Esophagus (tissue), 2 donors: ENCODE measurements around the gene PRSS36. TPM values are rescaled to one million over a fixed set of nuclear protein-coding genes. Genes with fewer than 3 reads are reported as not detected.

Experiments used
- H3K27ac ChIP-seq, 2 donors: one replicate each; pipeline ENCODE4 v1.5.1; 2013; ENCODE audit warnings: low read depth in 2 of 2, mild to moderate bottlenecking in 2 of 2, inconsistent platforms in 1 of 2, low read length in 1 of 2, moderate library complexity in 1 of 2
- H3K27me3 ChIP-seq, 2 donors: one replicate each; pipeline ENCODE4 v1.6.1; 2013; ENCODE audit warnings: low read length in 2 of 2, control low read depth in 1 of 2, mild to moderate bottlenecking in 1 of 2; ENCODE audit not compliant: insufficient read depth in 2 of 2, control insufficient read depth in 1 of 2
- H3K36me3 ChIP-seq, 2 donors: one replicate each; pipeline ENCODE4 v1.6.1; 2013; ENCODE audit warnings: low read length in 1 of 2; ENCODE audit not compliant: control insufficient read depth in 2 of 2, insufficient read depth in 2 of 2
- H3K4me1 ChIP-seq, 2 donors: one replicate each; pipeline ENCODE4 v1.6.1; 2013; ENCODE audit warnings: low read length in 1 of 2; ENCODE audit not compliant: control insufficient read depth in 2 of 2, insufficient read depth in 2 of 2
- H3K4me3 ChIP-seq, 2 donors: one replicate each; pipeline ENCODE4 v1.5.1; 2013; ENCODE audit warnings: low read length in 2 of 2, mild to moderate bottlenecking in 2 of 2, low read depth in 1 of 2, moderate library complexity in 1 of 2
- H3K9me3 ChIP-seq, 2 donors: one replicate each; pipeline ENCODE4 v1.6.1; 2013; ENCODE audit warnings: mild to moderate bottlenecking in 2 of 2, low read depth in 1 of 2, low read length in 1 of 2, moderate library complexity in 1 of 2; ENCODE audit not compliant: control insufficient read depth in 2 of 2, insufficient read depth in 1 of 2
- WGBS, 2 donors: extraction: QIAGEN DNeasy Blood & Tissue Kit; methylation state at CpG; one replicate each; pipeline ENCODE4 v1.1.7; 2013; 5-methylcytosine and 5-hydroxymethylcytosine counted together
- polyA plus RNA-seq, 2 donors: library from polyadenylated mRNA; stranded (reverse); fragments of 200-250 nt; gene quantifications; one replicate each; pipeline ENCODE4 v1.2.3, GENCODE V29; 2013
- donor health status: healthy with polysubstance abuse.
- donor health status: Bipolar disorder and iron deficiency.

PRSS36 gene
- polyA plus RNA-seq, 2 donors, result 1.7 to 2.4 TPM

DNA sequence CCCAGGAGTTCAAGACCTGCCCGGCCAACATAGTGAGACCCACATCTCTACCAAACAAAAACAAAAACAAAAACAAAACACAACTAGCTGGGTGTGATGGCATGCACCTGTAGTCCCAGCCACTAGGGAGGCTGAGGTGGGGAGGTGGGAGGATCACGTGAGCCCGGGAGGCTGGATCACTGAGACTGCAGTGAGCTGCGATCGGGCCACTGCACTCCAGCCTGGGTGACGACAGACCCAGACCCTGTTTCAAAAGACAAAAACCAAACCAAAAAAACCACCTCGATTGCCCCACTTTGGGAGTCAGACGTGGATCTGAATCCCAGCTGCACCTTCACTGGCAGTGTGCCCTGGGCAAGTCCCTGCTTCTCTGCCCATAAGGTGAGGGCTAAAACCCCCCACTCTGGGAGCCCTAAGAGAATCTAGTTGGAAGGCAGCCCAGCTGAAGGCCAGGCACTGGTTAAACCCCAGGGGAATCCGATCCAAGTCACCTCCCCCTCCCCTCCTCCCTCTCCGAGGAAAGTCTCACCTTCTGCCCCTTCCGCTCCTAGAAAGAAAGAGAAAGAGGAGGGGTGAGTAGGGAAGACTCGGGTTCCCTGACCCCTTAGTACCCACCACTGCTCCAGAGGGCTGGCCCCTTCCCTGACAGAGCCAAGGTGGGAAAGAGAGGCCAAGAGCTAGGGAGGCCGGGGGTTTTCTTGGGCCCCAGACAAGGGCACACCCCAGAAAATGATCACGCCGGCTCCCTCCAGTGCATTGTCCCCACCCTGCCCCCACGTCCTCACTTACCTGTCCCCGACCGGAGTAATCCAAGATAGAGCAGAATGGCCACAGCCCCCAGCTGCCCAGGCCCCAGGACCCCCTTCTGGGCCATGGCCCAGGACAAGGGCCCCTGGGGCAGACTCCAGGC lies 15.0 kb downstream of the PRSS36 start:
- no peaks in the 10 kb centered on the region for H3K9me3 ChIP-seq
- peak overlapping the region; percentile 90 to 92 for H3K27ac ChIP-seq
- peak overlapping the region; percentile 74 to 84 for H3K4me3 ChIP-seq
- peaks cover 4 to 44% of the 10 kb centered on the region in 2 donors for H3K4me1 ChIP-seq
- WGBS, 2 donors, result 23 to 26% methylated on average over 18 of the region's 18 CpGs
- H3K36me3 ChIP-seq, result peaks cover 0 to 26% of the 10 kb centered on the region in 2 donors
- H3K27me3 ChIP-seq, result no peaks in the 10 kb centered on the region

- no peaks in the 10 kb centered on the region for H3K27me3 ChIP-seq
- peak overlapping the region in 1 of 2 donors; percentile 92 for H3K27ac ChIP-seq
- H3K36me3 ChIP-seq, result peaks cover 0 to 26% of the 10 kb centered on the region in 2 donors
- 25 to 29% methylated on average over 5 of the region's 5 CpGs for WGBS, 2 donors
- H3K4me3 ChIP-seq, result peak overlapping the region; percentile 74 to 84
- H3K9me3 ChIP-seq, result no peaks in the 10 kb centered on the region
- peaks cover 7 to 49% of the 10 kb centered on the region in 2 donors for H3K4me1 ChIP-seq
Observed at GRCh38 chr16:31134091-31134571, 15.7 kb downstream of the PRSS36 start.

GRCh38 chr16:31133046-31133501 lies 16.8 kb downstream of the PRSS36 start:
- 72 to 81% methylated on average over 5 to 6 of the region's 6 CpGs for WGBS, 2 donors
- H3K9me3 ChIP-seq, result no peaks in the 10 kb centered on the region
- H3K4me1 ChIP-seq, result peaks cover 8 to 44% of the 10 kb centered on the region in 2 donors
- H3K27ac ChIP-seq, result peak overlapping the region; percentile 19 to 92
- peak overlapping the region; percentile 74 to 84 for H3K4me3 ChIP-seq
- H3K36me3 ChIP-seq, result peaks cover 0 to 26% of the 10 kb centered on the region in 2 donors
- H3K27me3 ChIP-seq, result no peaks in the 10 kb centered on the region

- Histone ChIP-seq H3K36me3 (peaks cover 3 to 31% of the 10 kb centered on the region in 2 donors), H3K9me3 (no peaks in the 10 kb centered on the region), H3K4me1 (peaks cover 8 to 44% of the 10 kb centered on the region in 2 donors), H3K27ac (peak overlapping the region; percentile 92 to 93), H3K27me3 (no peaks in the 10 kb centered on the region), H3K4me3 (peak overlapping the region; percentile 5 to 39)
- WGBS, 2 donors, result 56 to 70% methylated on average over 20 of the region's 20 CpGs
Observed at GRCh38 chr16:31132303-31132979, 17.4 kb downstream of the PRSS36 start.

DNA sequence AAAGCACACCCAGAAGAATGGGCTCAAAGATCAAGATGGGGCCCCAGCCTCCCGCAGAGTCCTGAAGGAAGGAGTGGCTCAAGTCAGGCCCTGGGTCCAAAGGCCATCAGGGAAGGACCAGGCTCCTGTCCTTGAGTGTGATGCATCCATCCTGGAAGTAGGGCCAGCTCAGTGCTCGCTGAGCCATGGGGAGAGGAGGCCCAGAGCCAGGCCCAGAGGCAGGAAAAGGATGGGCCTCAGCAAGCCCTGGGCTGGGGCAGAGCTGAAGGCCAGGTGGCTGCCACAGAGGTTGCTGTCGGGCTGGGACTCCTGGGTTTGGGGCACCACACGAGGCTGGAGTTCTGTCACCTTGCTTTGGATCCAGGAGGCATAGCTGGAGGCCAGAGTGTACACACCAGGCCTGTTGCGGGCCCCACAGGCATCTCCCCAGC lies 18.0 kb downstream of the PRSS36 start:
- Histone ChIP-seq H3K27ac (peak overlapping the region; percentile 92 to 93), H3K27me3 (no peaks in the 10 kb centered on the region), H3K4me3 (peak overlapping the region; percentile 15 to 39), H3K36me3 (peaks cover 6 to 36% of the 10 kb centered on the region in 2 donors), H3K4me1 (peaks cover 8 to 44% of the 10 kb centered on the region in 2 donors), H3K9me3 (no peaks in the 10 kb centered on the region)
- WGBS, 2 donors, result 46 to 49% methylated on average over 5 of the region's 5 CpGs

DNA sequence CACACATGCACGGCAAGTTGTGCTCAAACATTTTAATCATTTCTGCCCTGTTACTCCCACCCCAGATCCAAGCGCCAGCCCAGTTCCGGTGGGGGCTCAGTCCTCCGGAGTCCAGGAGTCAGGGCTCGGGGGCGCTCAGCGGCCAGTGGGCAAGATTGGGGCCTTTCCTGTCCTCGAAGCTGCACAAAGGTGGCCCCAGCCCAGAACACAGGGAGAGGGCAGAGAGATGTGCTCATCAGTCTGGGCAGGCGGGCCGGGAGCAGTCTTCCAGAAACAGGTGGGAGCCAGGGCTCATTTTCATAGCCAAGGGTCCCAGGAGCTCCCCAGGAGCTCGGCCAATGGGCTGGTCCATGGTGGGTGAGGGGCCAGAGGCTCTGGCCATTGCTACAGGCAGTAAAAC lies 18.4 kb downstream of the PRSS36 start:
- Histone ChIP-seq H3K27me3 (no peaks in the 10 kb centered on the region), H3K36me3 (peaks cover 6 to 38% of the 10 kb centered on the region in 2 donors), H3K27ac (peak overlapping the region; percentile 92 to 93), H3K4me1 (peaks cover 8 to 44% of the 10 kb centered on the region in 2 donors), H3K9me3 (no peaks in the 10 kb centered on the region), H3K4me3 (peak overlapping the region; percentile 15 to 39)
- WGBS, 2 donors, result 52 to 57% methylated on average over 11 of the region's 11 CpGs

DNA sequence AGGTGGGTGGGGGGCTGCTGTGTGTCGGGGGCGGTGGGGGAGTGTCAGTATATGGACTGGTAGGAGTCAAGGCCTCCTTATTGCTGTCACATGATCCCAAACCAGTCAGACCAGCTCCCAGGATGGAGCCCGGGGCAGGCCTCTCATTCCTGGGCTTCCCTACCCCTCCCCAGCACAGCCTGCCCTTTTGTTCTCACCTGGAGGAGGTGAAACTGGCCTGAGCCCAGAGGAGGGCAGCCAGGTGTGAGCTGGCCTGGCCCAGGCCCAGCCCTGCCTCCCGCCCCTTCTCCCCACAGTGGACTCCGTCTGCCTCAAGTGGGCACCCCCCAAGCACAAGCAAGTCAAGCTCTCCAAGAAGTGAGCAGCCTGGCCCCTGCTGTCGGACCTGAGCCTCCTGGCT lies 19.0 kb downstream of the PRSS36 start:
- Histone ChIP-seq H3K4me3 (peak overlapping the region; percentile 15 to 39), H3K9me3 (no peaks in the 10 kb centered on the region), H3K36me3 (peaks cover 6 to 38% of the 10 kb centered on the region in 2 donors), H3K27ac (peak overlapping the region; percentile 92 to 93), H3K27me3 (no peaks in the 10 kb centered on the region), H3K4me1 (peaks cover 8 to 43% of the 10 kb centered on the region in 2 donors)
- 50 to 54% methylated on average over 6 of the region's 6 CpGs for WGBS, 2 donors

GRCh38 chr16:31130336-31130891 lies 19.5 kb downstream of the PRSS36 start:
- peak overlapping the region in 1 of 2 donors; percentile 9 for H3K4me3 ChIP-seq
- peak overlapping the region; percentile 92 to 93 for H3K27ac ChIP-seq
- 37 to 54% methylated on average over 10 of the region's 10 CpGs for WGBS, 2 donors
- no peaks in the 10 kb centered on the region for H3K27me3 ChIP-seq
- peaks cover 8 to 40% of the 10 kb centered on the region in 2 donors for H3K4me1 ChIP-seq
- no peaks in the 10 kb centered on the region for H3K9me3 ChIP-seq
- peaks cover 6 to 40% of the 10 kb centered on the region in 2 donors for H3K36me3 ChIP-seq
